HG02852 (cell line): ENCODE results near the gene STIL.
"Not testable (repeated sequence)": the region's sequence is repeated elsewhere in the genome, so short reads cannot be mapped to it uniquely, and the experiment has no call there.

Experiments used
- ATAC-seq: cut with Tn5 transposase; IDR thresholded peaks from one replicate; pipeline ENCODE4 v1.9.1; 2021; ENCODE audit warnings: mild to moderate bottlenecking, moderate library complexity; ENCODE audit not compliant: unreplicated experiment

The STIL gene

GRCh38 chr1:47223174-47223920, 90.6 kb downstream of the STIL start:
- ATAC-seq: no peak

GRCh38 chr1:47222476-47222875, 91.5 kb downstream of the STIL start:
- ATAC-seq: no peak

- no peak for ATAC-seq
These were observed 94.2 kb downstream of the STIL start for GRCh38 chr1:47219590-47220220.

GRCh38 chr1:47219001-47219400, 94.9 kb downstream of the STIL start:
- ATAC-seq: no peak

- no peak for ATAC-seq
These were observed 97.5 kb downstream of the STIL start for GRCh38 chr1:47216278-47217059.

GRCh38 chr1:47215713-47216112, 98.2 kb downstream of the STIL start:
- ATAC-seq: no peak

GRCh38 chr1:47214549-47214948, 99.4 kb downstream of the STIL start:
- no peak for ATAC-seq

GRCh38 chr1:47213230-47213963, 100.5 kb downstream of the STIL start:
- no peak for ATAC-seq

GRCh38 chr1:47212636-47213229, 101.2 kb downstream of the STIL start:
- ATAC-seq: no peak

- ATAC-seq: no peak
These were observed 102.1 kb downstream of the STIL start for GRCh38 chr1:47211796-47212269.

GRCh38 chr1:47210666-47211065, 103.3 kb downstream of the STIL start:
- no peak for ATAC-seq

GRCh38 chr1:47209725-47210325, 104.1 kb downstream of the STIL start:
- ATAC-seq: no peak

GRCh38 chr1:47209091-47209490, 104.9 kb downstream of the STIL start:
- no peak for ATAC-seq

- no peak for ATAC-seq
These were observed 105.5 kb downstream of the STIL start for GRCh38 chr1:47208374-47208850.

- ATAC-seq: no peak
These were observed 106.1 kb downstream of the STIL start for GRCh38 chr1:47207803-47208373.

GRCh38 chr1:47205918-47206317, 108.0 kb downstream of the STIL start:
- ATAC-seq: no peak

- ATAC-seq: not testable (repeated sequence)
These were observed 110.4 kb downstream of the STIL start for GRCh38 chr1:47203504-47203903.

GRCh38 chr1:47201179-47201578, 112.8 kb downstream of the STIL start:
- ATAC-seq: no peak
